NCI-H446 (cell line): Measurements from ENCODE around the gene MMP27.

Experiments used
- DNase-seq, 2 experiments: peaks; one replicate each; lab custom pipeline; 2025; lab: John Stamatoyannopoulos, UW

The MMP27 gene

GRCh38 chr11:102703826-102704493 lies 1.6 kb downstream of the MMP27 start:
- DNase-seq, result no peak

DNA sequence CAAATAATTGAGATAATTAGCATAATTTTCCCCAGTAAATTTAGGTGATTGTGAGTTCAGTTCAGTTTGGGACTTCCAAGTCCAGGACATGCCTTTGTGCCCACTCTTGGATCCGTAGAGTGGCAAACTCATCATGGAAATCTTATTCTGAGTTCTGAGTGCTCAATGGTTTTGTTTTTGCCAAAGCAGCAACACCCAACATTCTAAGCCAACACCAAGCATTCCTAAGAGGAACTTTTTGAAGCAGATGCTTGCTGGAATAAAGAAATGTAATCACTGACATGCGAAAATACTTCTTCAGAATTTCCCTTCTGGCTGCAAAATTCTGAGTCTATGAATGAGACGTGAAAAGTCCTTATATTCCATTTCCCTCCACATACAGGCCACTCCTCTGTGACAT lies 10.4 kb downstream of the MMP27 start:
- DNase-seq, result no peak

DNA sequence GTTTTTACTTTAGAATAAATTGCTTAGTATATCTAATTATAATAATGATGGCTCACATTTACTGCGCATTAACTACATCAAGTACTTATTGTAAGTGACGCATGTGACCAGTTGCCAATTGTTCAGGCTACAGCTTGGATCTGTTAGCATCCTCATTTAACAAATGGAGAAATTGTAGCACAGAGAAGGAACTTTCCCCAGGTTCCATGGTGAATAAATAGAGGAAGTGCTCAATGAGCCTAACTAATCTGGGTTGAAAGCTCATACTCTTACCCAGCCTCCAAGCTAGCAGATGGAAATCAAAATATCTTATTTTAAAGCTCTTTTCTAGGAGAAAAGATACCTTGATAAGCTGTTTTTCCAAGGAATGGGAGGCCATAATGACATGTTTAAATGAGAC lies 19.8 kb downstream of the MMP27 start:
- no peak for DNase-seq

- DNase-seq, result no peak
Measured at GRCh38 chr11:102685338-102685737, 20.2 kb downstream of the MMP27 start.

DNA sequence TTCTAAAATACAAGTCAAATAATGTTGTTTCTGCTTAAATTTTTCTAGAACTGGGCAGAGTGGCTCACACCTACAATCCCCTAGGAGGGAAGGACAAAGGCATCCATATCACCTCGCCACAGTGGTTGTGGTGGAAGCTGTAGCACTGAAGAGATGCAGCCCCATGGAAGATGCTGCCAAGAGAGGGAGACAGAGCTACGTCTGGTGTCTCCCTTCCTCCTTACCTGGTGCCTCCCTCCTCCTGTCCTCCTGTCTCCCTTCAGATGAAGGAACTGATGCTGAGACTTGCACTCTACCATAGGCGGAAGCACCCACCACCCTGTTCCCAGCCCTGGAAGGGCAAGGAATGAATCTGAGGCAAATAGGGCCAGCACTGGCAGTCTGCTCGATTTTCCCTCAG lies 22.3 kb downstream of the MMP27 start:
- no peak for DNase-seq

- DNase-seq, result no peak
Measured at GRCh38 chr11:102680945-102681344, 24.6 kb downstream of the MMP27 start.

- DNase-seq, result no peak
Measured at GRCh38 chr11:102678022-102678421, 27.5 kb downstream of the MMP27 start.

DNA sequence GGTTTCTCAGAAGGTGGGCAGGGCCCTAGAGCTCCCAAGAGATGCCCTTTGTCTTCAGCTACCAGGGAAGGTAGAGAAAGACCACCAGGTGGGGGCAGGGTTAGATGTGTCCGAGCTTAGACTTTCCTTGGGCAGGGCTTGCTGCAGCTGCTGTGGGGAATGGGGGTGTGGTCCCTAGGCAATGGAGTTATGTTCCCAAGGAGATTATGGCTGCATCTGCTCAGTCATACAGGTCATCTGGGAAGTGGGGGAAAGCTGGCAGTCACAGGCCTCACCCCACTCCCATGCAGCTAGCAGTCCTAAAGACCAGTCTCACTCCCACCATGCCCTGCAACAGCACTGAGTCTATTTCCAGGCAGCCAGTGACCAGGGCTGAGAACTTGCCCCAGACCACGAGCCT lies 29.5 kb downstream of the MMP27 start:
- DNase-seq, result no peak

GRCh38 chr11:102669664-102670063 lies 35.9 kb downstream of the MMP27 start:
- no peak for DNase-seq

GRCh38 chr11:102666331-102666957 lies 39.1 kb downstream of the MMP27 start:
- DNase-seq, result peak in 1 of 2 experiments; percentile 35

- DNase-seq, result no peak
Measured at GRCh38 chr11:102664001-102664752, 41.4 kb downstream of the MMP27 start.

- no peak for DNase-seq
Measured at GRCh38 chr11:102662607-102663006, 43.0 kb downstream of the MMP27 start.

GRCh38 chr11:102661040-102661439 lies 44.5 kb downstream of the MMP27 start:
- DNase-seq, result no peak

DNA sequence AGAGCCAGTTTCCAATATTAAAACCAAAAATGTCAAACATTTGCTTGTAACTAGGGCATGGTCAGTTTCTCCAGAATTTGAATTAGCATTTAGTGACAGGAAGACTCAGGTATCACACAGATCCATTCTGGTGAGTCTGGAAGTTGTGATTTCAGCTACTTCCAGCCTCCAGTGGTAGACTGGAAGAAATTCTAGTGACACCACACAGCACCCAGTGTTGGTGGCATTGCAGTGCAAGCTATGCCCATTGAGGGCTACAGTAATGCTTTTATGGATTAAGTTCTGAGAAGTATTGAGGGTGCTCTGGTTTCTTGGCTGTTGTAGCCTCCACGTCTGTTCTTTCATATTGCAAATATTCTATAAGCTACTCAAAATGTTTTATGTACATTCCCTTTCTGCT lies 49.0 kb downstream of the MMP27 start:
- DNase-seq, result no peak

GRCh38 chr11:102655547-102655946 lies 50.0 kb downstream of the MMP27 start:
- no peak for DNase-seq

- no peak for DNase-seq
Measured at GRCh38 chr11:102654761-102655160, 50.8 kb downstream of the MMP27 start.

DNA sequence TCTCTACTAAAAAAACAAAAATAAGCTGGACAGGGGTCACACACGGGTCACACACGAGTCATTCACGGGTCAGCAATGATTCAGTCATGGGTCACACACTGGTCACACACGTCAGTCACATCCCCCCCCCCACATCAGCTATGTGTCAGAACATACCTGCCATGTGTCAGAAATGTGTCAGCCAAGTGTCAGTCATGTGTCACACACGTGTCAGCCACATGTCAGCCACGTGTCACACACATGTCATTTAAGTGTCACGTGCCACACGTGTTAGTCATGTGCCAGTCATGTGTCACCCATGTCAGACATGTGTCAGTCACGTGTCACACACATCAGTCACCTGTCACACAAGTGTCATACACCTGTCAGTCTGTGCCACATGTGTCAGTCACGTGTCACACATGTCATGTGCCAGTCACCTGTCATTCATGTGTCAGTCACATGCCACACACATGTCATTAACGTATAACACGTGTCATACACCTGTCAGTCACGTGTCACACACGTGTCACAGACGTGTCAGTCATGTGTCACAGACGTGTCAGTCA lies 51.8 kb downstream of the MMP27 start:
- DNase-seq, result no peak

DNA sequence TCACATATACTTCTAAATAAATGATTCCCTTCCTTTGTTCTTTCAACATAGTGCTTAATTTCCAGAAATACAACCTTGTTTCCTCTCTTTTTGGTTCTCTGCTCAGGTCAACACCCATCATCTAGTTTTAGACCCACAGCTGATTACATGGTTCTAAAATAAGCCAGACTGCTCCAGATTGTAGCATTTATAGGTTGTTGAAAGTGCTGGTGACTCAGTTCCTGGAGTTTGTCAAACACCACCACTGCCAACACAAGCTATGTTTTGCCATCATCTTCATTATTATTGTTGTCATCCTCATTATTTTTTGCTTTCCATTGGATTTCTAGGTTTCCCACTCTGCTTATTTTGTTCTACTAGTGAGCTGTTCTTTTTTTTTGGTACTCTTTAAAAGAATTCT lies 58.1 kb downstream of the MMP27 start:
- DNase-seq, result no peak

GRCh38 chr11:102643941-102644340 lies 61.6 kb downstream of the MMP27 start:
- DNase-seq, result no peak
